Ramos (cell line): ENCODE results near the gene AFF3.
"Not testable (repeated sequence)": the region's sequence is repeated elsewhere in the genome, so short reads cannot be mapped to it uniquely, and the experiment has no call there.

Experiments
- in situ Hi-C: fragments of 300-500 bp; cut with MboI; formaldehyde crosslinking; loops from one replicate; pipeline ENCODE4 v1.14.3; 2022; ENCODE audit warnings: low sequenced_read_pairs; ENCODE audit not compliant: unreplicated experiment

The AFF3 gene

GRCh38 chr2:99509387-99509786 lies 633.0 kb downstream of the AFF3 start:
- in situ Hi-C loops = no loop called here

- in situ Hi-C loops = no loop called here
Observed at GRCh38 chr2:99507937-99508818, 634.2 kb downstream of the AFF3 start.

GRCh38 chr2:99504844-99505584 lies 637.4 kb downstream of the AFF3 start:
- in situ Hi-C loops = no loop called here

- in situ Hi-C loops = not testable (repeated sequence)
Observed at GRCh38 chr2:99503662-99504416, 638.6 kb downstream of the AFF3 start.

- in situ Hi-C loops = loop anchor here (25.0 kb wide), 1 partner anchor 334 kb away; the partner anchor contains the start of genes LIPT1 and TSGA10
Observed at GRCh38 chr2:99496021-99496420, 646.4 kb downstream of the AFF3 start.
